GM18873 (cell line): ENCODE measurements around the gene SPIRE1.
"Not testable (repeated sequence)": the region's sequence is repeated elsewhere in the genome, so short reads cannot be mapped to it uniquely, and the experiment has no call there.

ENCODE experiments used
- ATAC-seq: cut with Tn5 transposase; IDR thresholded peaks from one replicate; pipeline ENCODE4 v1.9.1; 2021; ENCODE audit warnings: mild to moderate bottlenecking, moderate library complexity, moderate number of reproducible peaks; ENCODE audit not compliant: unreplicated experiment, low FRiP score

Gene SPIRE1

DNA sequence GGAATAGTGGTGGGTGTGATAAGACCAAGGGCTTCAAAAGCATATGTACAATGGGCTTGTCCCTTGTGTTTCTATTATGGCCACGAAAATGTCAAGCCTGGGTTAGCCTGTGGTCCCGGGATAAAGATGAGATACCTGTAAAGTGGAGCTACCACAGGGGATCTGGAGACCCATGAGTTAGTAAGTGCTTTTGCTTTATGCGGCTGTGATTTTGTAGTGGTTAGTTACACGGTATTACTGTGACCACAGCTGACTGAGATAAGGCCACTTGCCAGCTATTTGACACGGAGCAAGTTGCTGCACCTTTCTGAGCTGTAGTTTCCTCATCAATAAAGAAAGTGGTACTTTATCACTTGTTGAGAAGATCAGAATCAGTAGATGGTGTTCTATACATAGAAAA is 150.9 kb downstream of the SPIRE1 start:
- ATAC-seq = no peak

DNA sequence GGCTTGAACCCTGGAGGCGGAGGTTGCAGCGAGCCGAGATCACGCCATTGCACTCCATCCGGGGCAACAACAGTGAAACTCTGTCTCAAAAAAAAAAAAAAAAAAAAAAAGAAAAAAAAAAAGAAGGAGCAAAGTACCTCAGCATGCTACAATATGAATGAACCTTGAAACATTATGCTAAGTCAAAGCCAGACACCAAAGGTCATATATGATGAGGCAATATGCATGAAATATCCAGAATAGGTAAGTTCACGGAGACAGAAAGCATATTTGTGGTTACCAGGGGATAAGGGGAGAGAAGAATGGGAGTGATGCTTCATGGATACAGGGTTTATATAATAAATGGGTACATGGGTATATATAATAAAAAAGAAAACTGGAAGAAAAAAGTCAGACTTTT is 156.9 kb downstream of the SPIRE1 start:
- no peak for ATAC-seq

DNA sequence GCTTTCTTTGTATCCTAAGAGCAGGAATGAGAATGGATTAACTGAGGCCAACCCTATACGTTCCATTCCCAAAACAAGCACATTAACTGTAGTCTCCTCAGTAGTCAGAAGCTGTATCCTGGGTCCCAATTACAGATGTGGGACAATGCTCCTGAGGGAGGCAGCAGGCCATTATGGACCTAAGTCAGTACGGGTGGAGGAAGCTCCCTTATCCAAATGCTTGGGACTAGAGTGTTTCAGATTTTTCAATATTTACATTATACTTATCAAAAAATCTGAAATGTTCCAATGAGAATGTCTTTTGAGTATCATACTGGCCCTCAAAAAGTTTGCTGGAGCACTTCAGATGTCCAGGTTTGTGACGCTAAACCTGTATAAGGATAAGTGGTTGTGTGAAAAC is 160.1 kb downstream of the SPIRE1 start:
- no peak for ATAC-seq

DNA sequence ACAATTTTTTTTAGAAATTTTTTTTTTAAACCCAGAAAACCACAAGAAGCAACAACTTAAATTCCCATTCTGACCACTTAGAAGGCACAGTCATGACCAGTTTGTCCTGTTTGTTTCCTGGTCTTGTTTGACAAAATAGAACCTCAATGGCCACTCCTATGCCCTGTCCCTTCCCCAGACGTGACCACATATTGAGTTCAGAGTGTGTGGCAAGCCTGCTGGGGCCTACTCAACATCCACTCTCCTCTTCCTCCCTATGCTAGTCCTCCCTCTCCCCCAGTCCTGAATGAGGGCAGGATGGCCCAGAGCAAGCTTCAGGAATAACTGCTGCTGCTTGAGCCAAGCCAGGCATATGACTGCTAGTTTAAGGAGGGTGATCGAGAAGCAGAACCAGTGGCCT is 160.6 kb downstream of the SPIRE1 start:
- ATAC-seq = no peak

DNA sequence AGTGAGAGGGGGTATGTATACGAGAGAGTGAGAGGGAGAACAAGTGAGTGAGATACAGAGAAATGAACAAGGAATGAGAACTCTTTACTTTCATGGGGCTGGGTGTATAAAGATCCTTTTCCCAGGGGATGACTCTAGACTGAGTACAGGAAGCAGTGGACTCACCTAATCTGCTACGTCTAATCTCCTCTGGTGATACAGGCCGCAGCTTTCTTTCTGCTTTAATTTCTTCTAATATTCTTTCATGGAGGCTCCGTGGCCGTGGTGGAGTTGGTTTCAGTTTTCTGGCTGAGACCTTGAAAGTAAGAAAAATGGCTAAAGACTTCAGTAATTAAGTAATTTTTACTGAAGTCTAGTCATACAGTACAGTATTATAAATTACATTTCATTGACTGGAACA is 165.0 kb downstream of the SPIRE1 start:
- ATAC-seq = no peak

DNA sequence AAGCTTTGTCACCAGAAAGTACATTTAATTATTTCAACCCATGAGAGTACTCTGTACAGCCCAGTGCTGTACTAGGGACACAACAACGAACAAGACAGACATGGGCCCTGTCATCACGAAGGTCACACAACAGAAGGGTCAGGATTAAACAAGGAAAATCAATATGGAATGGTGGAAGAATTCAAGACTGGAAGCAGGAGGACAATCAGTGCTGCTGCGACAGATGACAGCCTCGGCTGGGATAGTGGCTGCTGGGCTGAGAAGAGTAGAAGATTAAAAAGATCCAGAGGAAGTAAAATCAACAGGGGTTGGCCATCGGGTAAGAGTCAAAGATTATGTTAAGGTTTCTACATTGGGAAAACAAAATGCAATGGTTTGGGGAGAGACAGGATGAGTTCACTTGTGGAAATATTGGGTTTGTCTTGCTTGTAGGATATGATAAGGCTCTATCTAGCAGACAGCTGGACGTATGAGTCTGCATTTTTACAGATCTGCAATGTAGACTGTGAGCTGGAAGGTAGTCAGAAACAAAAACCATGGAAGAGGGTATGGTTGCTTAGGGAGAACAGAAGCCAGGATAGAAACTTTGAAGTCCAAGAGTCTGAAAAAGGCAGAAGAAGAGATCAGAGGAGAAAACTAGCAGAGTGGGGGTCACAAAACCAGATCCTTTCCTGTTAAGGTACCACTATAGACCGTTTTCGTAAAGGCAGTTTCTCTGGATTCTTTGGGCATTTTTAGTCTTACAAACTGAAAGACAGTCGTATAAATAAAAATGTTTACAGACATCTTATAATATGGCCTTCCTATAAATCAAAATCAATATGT is 166.1 kb downstream of the SPIRE1 start:
- ATAC-seq = no peak

DNA sequence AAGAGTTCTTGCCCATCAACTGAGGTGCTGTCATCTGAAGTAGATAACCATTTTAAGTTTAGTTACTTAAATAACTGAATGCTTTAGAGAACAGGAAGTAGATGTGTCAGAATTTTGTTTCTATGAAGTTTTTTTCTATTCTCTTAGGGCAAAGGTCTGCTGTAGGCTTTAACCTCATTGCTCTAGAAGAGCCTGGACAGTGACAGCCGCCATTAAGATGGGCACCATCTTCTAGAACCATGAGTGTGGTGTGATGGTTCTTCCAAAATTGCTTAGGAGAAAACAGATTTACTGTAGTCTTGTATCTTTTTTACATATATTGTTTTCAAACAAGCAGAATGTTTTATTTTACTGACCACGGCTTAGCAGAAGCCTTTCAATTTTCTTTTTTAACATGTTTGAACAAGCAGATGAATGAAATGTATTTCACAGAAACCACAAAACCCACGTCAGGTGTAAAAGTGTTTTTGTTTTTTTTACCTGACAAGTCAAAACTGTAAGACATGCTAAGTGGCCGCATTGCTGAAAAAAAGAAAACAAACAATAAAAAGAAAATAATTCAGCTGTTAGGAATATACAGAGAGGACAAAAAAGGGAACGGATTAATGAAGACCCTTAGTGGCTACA is 172.3 kb downstream of the SPIRE1 start:
- ATAC-seq = no peak

DNA sequence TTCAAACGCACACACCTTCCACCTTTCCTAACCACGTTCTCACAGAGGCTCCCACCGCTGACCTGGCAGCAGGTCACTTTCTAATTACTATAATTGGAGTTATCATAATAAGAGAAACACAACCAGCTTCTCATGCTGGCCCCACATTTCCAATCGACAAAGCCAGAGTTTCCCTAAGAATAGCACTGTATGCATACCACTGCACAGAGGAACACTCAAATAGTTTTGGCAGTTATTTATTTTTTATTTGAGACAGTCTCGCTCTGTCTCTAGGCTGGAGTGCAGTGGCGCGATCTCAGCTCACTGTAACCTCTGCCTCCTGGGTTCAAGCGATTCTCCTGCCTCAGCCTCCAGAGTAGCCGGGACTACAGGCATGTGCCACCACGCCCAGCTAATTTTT is 176.0 kb downstream of the SPIRE1 start:
- not testable (repeated sequence) for ATAC-seq

DNA sequence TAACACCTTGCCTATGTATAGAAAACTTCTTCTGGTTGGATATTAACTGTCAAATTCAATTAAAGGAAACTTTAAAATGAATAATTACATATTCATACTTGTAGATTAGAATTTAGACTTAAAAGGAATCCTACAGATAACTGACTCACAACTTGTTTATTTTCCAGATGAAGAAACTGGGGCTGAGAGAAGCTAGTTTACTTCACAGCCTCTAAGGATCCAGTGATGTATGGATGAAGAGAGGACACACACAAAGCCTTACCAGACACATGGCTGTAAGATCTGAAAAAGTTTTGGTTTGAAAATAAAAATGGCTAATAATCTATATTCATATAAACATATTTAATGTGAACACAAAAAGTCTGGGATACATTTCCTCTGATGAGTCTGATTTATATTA is 177.9 kb downstream of the SPIRE1 start:
- ATAC-seq = no peak

DNA sequence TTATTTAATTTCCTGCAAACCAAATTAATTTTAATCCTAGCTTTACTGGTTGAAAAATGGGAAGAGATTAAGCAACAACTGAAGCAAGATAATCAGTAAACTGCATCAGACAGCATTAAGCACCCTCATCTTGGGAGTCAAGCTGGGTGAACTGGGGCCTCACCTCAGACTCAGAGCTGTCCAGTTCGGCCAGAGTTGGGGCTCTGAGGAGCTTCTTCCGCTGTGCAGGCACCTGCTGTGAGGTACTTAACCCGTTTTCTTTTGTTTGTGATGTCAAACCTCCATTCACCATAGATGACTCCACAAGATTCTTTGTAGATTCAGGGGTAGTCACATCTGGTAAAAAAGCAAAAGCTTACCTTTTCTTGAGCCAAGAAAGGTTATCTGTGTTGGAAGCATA is 178.4 kb downstream of the SPIRE1 start:
- no peak for ATAC-seq

DNA sequence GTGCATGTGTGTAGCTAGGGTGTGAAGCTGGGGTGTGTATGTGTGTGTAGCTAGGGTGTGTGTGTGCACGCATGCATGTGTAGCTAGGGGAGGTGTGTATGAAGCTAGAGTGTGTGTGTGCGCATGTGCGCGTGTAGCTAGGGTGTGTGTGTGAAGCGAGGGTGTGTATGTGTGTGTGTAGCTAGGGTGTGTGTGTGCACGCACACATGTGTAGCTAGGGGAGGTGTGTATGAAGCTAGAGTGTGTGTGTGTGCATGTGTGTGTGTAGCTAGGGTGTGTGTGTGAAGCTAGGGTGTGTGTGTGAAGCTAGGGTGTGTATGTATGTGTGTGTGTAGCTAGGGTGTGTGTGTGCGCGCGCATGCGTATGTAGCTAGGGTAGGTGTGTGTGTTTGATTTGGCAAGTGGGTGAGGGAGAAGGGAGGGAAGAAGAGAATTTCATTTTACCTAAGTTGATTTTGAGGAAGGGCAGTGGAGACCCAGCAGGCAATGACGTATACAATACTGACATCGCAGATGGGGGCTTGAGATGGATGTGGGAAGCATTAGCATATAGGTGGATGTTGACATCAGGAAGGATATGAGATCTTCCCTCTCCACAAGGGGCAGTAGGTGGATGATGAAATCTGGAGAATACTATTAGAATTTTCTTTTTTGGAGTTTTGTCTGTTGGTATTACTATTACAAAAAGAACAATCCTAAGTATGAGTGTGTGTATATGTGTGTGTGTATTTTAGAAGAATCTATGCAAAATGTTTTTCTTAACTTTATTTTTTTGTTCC is 179.4 kb downstream of the SPIRE1 start:
- no peak for ATAC-seq

DNA sequence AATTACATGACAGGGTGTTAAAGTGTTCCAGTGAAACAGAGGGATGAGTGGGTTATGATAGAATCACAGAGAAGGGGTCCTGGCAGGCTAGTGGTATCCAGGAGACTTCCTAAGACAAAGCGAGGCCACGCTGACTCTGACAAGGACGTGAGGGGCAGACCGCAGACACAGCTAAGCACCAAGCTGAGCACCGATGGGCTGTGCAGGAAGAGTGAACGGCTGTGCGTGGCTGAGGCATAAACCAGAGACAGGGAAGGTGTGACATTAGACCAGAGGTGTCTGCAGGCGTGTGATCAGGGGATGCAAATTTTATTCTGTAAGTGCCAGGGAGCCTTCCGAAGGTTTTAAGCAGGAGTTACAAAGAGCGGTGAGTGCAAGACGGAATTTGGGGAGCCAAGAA is 180.3 kb downstream of the SPIRE1 start:
- no peak for ATAC-seq

DNA sequence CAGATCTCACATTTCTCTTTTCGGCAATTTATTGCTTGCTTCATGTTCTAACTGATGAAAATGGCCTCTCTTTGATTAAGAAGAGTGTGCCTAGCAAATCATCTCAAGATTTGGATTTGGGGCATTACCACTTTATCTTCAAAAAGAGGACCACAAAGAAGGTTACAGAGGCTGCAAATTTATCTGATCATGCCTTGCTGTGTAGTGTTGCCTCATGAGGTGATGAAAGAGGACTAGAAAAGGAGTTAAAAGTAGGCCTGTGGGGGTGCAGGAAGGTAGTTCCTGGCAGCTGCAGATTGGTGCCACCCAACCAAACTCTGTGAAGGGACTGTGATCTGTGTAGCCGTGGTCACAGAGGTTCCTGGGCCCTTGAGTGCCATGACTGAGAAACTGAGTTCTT is 181.0 kb downstream of the SPIRE1 start:
- no peak for ATAC-seq

DNA sequence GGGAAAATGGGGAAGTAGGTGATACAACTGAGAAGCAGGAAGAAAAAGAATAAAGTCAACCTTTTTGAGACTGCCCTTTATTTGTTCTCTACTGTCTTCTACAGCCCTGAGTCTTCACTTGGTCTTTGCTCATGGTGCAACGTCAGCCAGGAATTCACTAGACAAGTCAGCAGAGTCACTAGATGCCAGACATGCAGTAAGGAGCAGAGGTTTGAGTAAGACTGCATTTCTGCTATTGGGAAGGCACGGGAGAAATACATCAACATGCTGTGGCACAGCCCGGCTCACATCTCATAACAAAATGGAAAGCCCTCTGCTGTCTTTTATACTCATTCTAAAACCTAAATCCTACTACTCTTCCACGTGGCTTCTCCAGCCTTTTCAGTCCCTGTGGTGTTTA is 183.0 kb downstream of the SPIRE1 start:
- ATAC-seq = no peak

DNA sequence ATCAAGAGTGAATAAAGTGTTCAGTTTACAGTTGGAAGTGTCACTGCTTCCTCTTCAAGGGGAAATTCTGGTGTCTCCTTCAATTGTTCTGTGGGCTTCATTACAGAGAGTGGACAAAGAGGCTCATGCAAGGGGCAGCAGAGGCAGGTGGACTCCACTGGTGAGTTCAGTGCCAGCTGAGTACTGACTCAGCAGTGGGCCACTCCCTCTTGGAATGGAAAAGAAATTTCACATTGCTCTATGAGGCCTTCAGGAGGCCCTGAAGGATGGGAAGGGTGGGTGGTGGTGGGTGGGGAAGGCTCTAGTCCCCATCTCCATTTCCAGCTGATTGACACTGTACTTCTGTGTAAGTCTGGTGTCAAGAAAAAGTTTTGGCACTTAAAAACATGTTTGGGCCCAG is 183.8 kb downstream of the SPIRE1 start:
- no peak for ATAC-seq

DNA sequence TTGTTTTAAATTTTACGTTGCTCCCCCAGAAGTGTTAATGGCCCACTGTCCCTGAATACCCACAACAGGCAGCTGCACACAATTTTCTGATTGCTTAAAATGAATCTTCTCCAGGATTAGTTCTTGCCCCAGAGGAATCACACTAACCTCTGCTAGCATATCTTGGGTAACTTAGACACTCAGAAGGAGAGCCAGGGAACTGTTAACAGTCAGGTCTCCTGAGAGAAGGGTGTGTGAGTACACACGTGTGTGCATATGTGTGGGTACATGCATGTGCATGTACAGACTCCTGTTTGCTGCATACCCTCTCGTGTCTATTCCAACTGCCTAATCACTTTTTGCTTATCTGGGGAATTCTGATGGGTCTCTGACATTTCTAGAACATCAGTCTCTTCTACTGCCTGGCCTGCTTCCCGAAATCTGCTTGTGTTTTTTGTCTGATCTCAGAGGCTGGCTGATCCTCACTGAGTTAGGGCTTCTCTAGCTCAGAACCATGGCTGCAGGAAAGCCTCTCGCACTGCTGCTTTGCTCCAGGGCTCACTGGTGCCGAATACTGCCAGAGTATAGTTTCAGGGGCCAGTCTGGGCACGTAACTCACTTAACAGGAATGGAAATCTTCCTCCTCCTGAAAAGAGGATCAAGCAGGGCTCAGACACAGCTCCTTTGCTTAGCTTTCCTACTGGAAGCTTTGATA is 187.4 kb downstream of the SPIRE1 start:
- ATAC-seq = no peak

DNA sequence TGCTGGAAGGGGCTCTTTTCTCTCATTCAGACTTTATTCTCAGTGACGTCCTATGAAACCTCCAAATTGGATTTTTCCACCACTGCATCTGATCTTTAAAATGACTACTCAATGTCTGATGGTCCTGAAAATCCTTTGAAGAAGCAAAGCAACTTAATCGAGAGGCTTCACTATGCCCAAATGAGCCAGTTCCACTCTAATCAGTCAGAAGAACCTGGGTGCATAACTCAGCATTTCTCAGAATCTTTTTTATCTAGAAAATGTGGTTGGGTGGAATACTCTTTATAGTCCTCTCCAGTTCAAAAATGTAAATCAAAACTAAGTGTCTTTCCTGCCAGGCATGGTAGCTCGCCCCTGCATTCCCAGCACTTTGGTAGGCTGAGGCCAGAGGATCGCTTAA is 189.5 kb downstream of the SPIRE1 start:
- ATAC-seq = no peak

DNA sequence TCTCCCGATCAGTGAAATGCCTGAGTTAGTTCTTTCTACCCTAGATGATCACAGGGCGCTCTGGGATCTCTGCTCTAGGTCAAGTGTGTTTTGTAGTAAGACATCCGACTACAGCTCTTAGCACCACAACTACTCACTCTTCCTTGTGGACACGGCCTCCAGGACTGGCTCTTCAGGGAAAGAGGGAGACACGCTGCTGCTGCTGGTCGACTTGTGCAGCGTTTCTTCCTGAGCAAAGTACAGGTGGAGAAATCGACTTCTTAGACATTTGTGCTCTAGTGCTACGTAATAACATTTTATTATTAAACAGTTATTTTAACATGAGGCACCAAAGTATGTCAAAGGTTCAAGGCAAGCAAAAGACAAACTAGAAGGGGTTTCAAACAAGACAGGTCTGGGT is 193.2 kb downstream of the SPIRE1 start:
- no peak for ATAC-seq

DNA sequence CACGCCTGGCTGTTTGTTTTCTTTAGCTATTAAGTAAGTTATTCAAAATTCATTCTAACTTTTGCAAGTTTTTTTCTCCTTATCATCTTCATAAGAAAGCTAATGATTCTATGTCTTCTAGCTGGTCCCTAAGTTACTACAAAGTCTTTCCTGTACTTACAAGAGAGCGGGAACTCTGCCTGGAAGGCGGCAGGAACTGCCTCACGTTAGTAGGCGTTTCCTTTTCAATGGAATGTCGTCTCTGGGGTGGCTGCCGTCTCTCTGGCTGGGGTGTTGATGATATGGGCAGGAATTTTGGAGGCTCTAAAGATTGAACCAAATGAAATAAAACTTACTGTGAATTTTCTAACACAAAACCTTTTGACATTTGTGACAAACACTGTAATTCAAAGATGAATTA is 194.7 kb downstream of the SPIRE1 start:
- no peak for ATAC-seq

DNA sequence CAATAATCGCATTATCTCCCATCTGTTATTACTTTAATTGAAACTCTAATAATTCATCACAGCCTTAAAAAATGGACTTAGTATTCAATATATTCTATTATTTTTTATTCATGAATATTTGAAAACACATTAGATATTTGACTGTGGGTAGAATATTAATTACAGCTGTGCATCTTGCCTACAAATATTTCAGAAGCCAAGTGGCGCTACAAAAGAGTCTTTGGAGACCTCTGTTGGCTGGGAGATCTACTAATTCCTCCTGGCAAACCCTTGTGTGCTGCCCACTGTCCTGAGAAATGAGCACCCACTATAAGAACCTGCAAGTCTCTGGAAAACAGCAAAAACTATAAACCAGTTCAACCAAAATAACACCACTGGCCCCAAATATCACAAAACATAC is 195.7 kb downstream of the SPIRE1 start:
- no peak for ATAC-seq

DNA sequence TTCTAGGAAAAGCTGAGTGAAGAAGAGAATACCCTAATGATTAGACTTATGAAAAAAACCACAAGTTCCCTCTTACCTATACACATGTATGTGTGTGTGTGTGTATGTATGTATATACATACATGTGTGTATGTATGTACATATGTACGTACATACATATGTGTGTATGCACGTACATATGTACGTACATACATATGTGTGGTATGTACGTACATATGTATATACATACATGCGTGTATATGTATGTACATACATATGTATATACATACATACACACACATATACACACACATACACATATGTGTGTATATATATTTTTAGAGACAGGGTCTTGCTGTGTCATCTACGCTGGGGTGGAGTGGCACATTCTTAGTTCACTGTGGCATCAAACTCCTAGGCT is 196.6 kb downstream of the SPIRE1 start:
- no peak for ATAC-seq
